Measurements from ENCODE around the gene CAPN11. TPM values are rescaled to one million over a fixed set of nuclear protein-coding genes. Genes with fewer than 3 reads are reported as not detected.

Gene CAPN11
- total RNA-seq, 2 experiments from 2014 or later: 0.11 to 0.18 TPM

DNA sequence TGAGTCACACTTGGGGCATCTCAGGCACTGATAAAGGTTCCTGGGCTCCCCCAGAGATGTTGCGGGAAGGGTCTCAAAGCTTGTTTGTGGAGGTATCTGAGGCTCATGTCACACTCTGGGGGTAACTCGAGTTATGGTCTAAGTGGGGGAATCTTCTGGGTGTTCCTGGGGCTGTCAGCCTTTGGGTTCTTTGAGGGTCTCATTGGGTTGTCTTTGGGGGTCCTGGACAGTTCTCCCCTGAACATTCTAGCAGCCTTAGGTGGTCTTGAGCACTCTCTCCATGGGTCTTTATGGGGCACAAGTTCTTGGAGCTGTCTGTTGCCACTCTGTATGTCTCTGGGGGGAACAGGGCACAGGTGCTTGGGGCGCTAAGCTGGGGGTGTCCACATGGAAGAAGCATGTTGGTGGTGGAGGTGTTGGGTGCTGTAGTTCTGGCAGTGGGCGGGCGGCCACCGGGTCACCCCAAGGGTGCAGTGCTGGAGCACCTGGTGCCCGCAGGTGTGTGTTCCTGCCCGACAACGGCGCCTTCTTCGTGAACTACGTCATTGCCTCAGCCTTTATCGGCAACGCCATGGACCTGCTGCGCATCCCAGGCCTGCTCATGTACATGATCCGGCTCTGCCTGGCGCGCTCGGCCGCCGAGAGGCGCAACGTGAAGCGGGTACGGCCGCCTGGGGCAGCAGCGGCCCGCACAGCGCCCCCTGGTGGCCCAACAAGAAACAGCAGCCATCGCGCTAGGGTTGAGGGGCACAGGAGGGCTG, 7.1 kb upstream of the CAPN11 start:
- no peak overlapping the region for H3K27ac Mint-ChIP-seq
- H3K4me3 Mint-ChIP-seq: no peak overlapping the region
- CTCF ChIA-PET: interaction anchor here (0.8 to 2.8 kb wide), 19 partner anchors 11 to 220 kb away, joined by 3 to 60 read pairs (median 3); no protein-coding TSS in a partner anchor
- H3K4me1 Mint-ChIP-seq (ENCODE audit: low read depth): peaks cover 5% of the 10 kb centered on the region
- TF ChIP-seq, protein P1, sequence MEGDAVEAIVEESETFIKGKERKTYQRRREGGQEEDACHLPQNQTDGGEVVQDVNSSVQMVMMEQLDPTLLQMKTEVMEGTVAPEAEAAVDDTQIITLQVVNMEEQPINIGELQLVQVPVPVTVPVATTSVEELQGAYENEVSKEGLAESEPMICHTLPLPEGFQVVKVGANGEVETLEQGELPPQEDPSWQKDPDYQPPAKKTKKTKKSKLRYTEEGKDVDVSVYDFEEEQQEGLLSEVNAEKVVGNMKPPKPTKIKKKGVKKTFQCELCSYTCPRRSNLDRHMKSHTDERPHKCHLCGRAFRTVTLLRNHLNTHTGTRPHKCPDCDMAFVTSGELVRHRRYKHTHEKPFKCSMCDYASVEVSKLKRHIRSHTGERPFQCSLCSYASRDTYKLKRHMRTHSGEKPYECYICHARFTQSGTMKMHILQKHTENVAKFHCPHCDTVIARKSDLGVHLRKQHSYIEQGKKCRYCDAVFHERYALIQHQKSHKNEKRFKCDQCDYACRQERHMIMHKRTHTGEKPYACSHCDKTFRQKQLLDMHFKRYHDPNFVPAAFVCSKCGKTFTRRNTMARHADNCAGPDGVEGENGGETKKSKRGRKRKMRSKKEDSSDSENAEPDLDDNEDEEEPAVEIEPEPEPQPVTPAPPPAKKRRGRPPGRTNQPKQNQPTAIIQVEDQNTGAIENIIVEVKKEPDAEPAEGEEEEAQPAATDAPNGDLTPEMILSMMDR (IDR thresholded peaks at IDR 0.05): peak; percentile 99
- DNase-seq: peak; percentile 86
- POLR2A ChIA-PET: interaction anchor here (0.8 kb wide), 1 partner anchor 54 kb away, joined by 3 read pairs; no protein-coding TSS in a partner anchor
- H3K27me3 Mint-ChIP-seq: no peaks in the 10 kb centered on the region
- intact Hi-C loops (cut with micrococcal nuclease): loop anchor here (2.0 kb wide), 1 partner anchor 55 kb away; no protein-coding TSS in a partner anchor
- H3K9me3 Mint-ChIP-seq: no peaks in the 10 kb centered on the region
- peak; percentile 96 for ATAC-seq
- peaks cover 10% of the 10 kb centered on the region for H3K36me3 Mint-ChIP-seq (ENCODE audit: low read depth)

DNA sequence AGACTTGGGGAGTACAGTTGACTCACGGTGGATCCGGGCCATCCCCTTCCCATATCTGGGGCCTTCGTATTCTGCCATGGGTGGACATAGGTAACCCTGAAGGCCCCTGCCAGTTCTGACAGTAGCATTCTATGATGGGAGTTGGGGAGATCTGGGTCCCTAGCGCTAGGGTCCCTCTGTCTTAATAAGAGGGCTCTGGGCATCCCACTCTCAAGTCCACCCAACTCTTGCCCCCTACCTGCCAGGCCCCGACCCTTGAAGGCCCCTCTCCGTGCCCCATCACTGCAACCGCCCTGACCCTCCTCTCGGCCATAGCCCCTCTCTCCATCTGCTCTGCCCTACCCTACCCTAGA, 6.5 kb upstream of the CAPN11 start:
- no peaks in the 10 kb centered on the region for H3K27me3 Mint-ChIP-seq
- no peak for DNase-seq
- intact Hi-C loops (cut with micrococcal nuclease): no loop called here
- POLR2A ChIA-PET: no interaction called here
- TF ChIP-seq, protein P1 (IDR thresholded peaks at IDR 0.05): no peak
- H3K4me3 Mint-ChIP-seq: no peak overlapping the region
- no peaks in the 10 kb centered on the region for H3K9me3 Mint-ChIP-seq
- H3K4me1 Mint-ChIP-seq (ENCODE audit: low read depth): peaks cover 5% of the 10 kb centered on the region
- ATAC-seq: no peak
- CTCF ChIA-PET: interaction anchor here (1.0 to 6.1 kb wide), 10 partner anchors 10 to 93 kb away, joined by 3 to 60 read pairs (median 6); no protein-coding TSS in a partner anchor
- H3K36me3 Mint-ChIP-seq (ENCODE audit: low read depth): peaks cover 10% of the 10 kb centered on the region
- H3K27ac Mint-ChIP-seq: no peak overlapping the region

DNA sequence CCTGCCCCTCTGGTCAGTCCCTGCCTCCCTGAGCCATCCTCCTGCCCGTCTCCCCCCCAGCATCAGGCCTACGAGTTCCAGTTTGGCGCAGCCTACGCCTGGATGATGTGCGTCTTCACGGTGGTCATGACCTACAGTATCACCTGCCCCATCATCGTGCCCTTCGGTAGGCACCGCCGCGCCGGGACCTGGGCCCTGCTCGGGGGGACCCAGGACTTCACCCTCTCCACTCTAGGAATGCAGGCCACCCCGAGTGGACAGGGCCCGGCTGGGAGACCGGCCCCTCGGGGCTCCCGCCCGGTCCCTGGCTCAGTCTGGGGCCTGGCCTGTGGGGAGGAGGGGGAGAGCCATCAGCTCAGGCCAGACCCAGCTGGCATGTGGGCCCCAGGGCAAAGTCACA, 6.1 kb upstream of the CAPN11 start:
- Mint-ChIP-seq H3K36me3 (ENCODE audit: low read depth) (peaks cover 10% of the 10 kb centered on the region), H3K27ac (no peak overlapping the region), H3K9me3 (no peaks in the 10 kb centered on the region), H3K4me1 (ENCODE audit: low read depth) (peaks cover 5% of the 10 kb centered on the region), H3K4me3 (no peak overlapping the region), H3K27me3 (no peaks in the 10 kb centered on the region)
- no peak for ATAC-seq
- POLR2A ChIA-PET: no interaction called here
- TF ChIP-seq, protein P1 (IDR thresholded peaks at IDR 0.05): no peak
- intact Hi-C loops (cut with micrococcal nuclease): no loop called here
- no peak for DNase-seq
- CTCF ChIA-PET: interaction anchor here (0.8 to 6.1 kb wide), 5 partner anchors 20 to 74 kb away, joined by 3 to 33 read pairs (median 6); no protein-coding TSS in a partner anchor

DNA sequence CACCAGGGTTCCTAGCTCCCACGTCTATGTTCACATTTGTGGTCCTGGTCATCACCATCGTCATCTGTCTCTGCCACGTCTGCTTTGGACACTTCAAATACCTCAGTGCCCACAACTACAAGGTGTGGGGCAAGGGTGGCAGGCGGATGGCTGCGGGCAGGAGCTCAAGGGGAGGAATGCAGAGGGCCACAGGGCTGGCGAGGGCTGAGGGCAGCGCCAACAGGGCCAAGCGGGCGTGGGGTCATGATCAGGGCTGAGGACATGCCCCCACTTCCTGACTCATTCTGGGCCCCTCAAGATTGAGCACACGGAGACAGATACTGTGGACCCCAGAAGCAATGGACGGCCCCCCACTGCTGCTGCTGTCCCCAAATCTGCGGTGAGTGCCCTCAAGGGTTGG, 4.6 kb upstream of the CAPN11 start:
- Mint-ChIP-seq H3K4me3 (no peak overlapping the region), H3K9me3 (no peaks in the 10 kb centered on the region), H3K36me3 (ENCODE audit: low read depth) (peaks cover 5% of the 10 kb centered on the region), H3K4me1 (ENCODE audit: low read depth) (peaks cover 5% of the 10 kb centered on the region), H3K27me3 (no peaks in the 10 kb centered on the region), H3K27ac (no peak overlapping the region)
- ChIA-PET POLR2A (interaction anchor here (0.8 to 1.2 kb wide), 2 partner anchors 81 to 102 kb away, joined by 3 read pairs; no protein-coding TSS in a partner anchor), CTCF (interaction anchor here (0.8 to 6.1 kb wide), 5 partner anchors 15 to 101 kb away, joined by 3 to 33 read pairs (median 6); no protein-coding TSS in a partner anchor)
- ATAC-seq: no peak
- intact Hi-C loops (cut with micrococcal nuclease): no loop called here
- no peak for DNase-seq
- TF ChIP-seq, protein P1 (IDR thresholded peaks at IDR 0.05): no peak

All from activated CD8-positive, alpha-beta T cell treated with anti-CD3 and anti-CD28 coated beads for 36 hours (primary cell).